ENCODE results near the gene SIVA1. TPM values are rescaled to one million over a fixed set of nuclear protein-coding genes. Genes with fewer than 3 reads are reported as not detected.
A peak's percentile ranks its signal among the peaks of the same experiment; 100 is the strongest.

SIVA1 gene
- total and polyA plus RNA-seq, 2 donors (not counting 1 experiment from before 2014, with no cell fraction given): 50.7 to 123 TPM

- Histone ChIP-seq H3K4me2 (replicated peaks; ENCODE audit: low read depth, low read length, poor library complexity, severe bottlenecking) (no peak overlapping the region), H2AFZ (ENCODE audit: insufficient read depth, low read depth, low read length, poor library complexity, severe bottlenecking) (no peak overlapping the region), H3K27me3 (replicated peaks in 1 of 4; ENCODE audit: control extremely low read depth in 1 of 4, control insufficient read depth in 3 of 4, insufficient read depth in 4 of 4, low read length in 3 of 4) (no peaks in the 10 kb centered on the region), H3K4me3 (ENCODE audit: control extremely low read depth in 1 of 5, extremely low read depth in 1 of 5, insufficient read depth in 1 of 5, low read depth in 2 of 5, low read length in 4 of 5) (no peak overlapping the region), H3K27ac (ENCODE audit: low read length in 2 of 2) (no peak overlapping the region), H3K4me1 (ENCODE audit: control insufficient read depth in 2 of 2, insufficient read depth in 2 of 2, low read length in 2 of 2) (peaks cover 0 to 8% of the 10 kb centered on the region in 2 donors), H4K20me1 (ENCODE audit: control insufficient read depth, insufficient read depth, low read length, poor library complexity, severe bottlenecking) (peaks cover 6% of the 10 kb centered on the region), H3K9ac (ENCODE audit: low read length) (no peak overlapping the region), H3K79me2 (ENCODE audit: control insufficient read depth, insufficient read depth, low read length) (no peaks in the 10 kb centered on the region), H3K36me3 (replicated peaks in 1 of 2; ENCODE audit: control extremely low read depth in 1 of 2, control insufficient read depth in 1 of 2, extremely low read depth in 1 of 2, insufficient read depth in 2 of 2, low read length in 1 of 2) (peaks cover 0 to 14% of the 10 kb centered on the region in 2 experiments), H3K9me3 (ENCODE audit: control extremely low read depth in 1 of 3, control insufficient read depth in 2 of 3, insufficient read depth in 1 of 3, low read length in 2 of 3) (peaks cover 0 to 21% (median 3%) of the 10 kb centered on the region in 3 donors)
- CTCF ChIA-PET: interaction anchor here (0.6 to 1.1 kb wide), 2 partner anchors 26 to 76 kb away, joined by 3 read pairs; no protein-coding TSS in a partner anchor
- intact Hi-C loops (cut with micrococcal nuclease): no loop called here
- POLR2A ChIA-PET: no interaction called here
- Mint-ChIP-seq H3K27me3 (no peaks in the 10 kb centered on the region), H3K4me1 (peaks cover 8% of the 10 kb centered on the region), H3K4me3 (no peak overlapping the region), H3K27ac (peak overlapping the region; percentile 20), H3K9me3 (ENCODE audit: insufficient read depth) (no peaks in the 10 kb centered on the region)
- no peak for TF ChIP-seq EZH2 (IDR thresholded peaks at IDR 0.05; ENCODE audit: borderline replicate concordance, insufficient read depth, low read depth, low read length, poor library complexity, severe bottlenecking)
- no peak for TF ChIP-seq CTCF (IDR thresholded peaks at IDR 0.05)
- WGBS (ENCODE audit: insufficient coverage): 96% methylated on average over 31 of the region's 34 CpGs
- DNase-seq: no peak
- ATAC-seq (ENCODE audit: low read depth): no peak
Measured at GRCh38 chr14:104771918-104772706, 19.2 kb downstream of the SIVA1 start.
